SU-DHL-6 (cell line): ENCODE data around the gene ARNT2.

Source experiments
- H2AFZ ChIP-seq: fragments of 200-600 bp; sonication (generic); 2 replicates; pipeline ENCODE4 v1.6.1; 2014; ENCODE audit warnings: low read depth, mild to moderate bottlenecking, moderate library complexity, mixed read lengths, antibody characterized with exemption, low read length; ENCODE audit not compliant: severe bottlenecking
- H3F3A ChIP-seq: fragments of 200-600 bp; shearing (Covaris generic); 2 replicates; pipeline ENCODE4 v1.6.0; 2016; ENCODE audit warnings: antibody characterized with exemption, mild to moderate bottlenecking; ENCODE audit not compliant: insufficient read depth
- H3K27ac ChIP-seq: fragments of 200-600 bp; sonication (generic); 2 replicates; pipeline ENCODE4 v1.5.1; 2016; ENCODE audit warnings: low read depth, mild to moderate bottlenecking, low read length, moderate library complexity, mixed read lengths
- H3K27me3 ChIP-seq: fragments of 200-600 bp; sonication (generic), shearing (Covaris generic); 2 replicates; pipeline ENCODE4 v1.6.0; 2014; ENCODE audit warnings: mild to moderate bottlenecking, low read length
- H3K36me3 ChIP-seq: fragments of 200-600 bp; sonication (generic); 2 replicates; pipeline ENCODE4 v1.6.1; 2014; ENCODE audit warnings: mild to moderate bottlenecking, low read length, mixed read lengths
- H3K4me2 ChIP-seq: fragments of 300-600, 200-600 bp; shearing (Covaris generic), sonication (generic); 2 replicates; pipeline ENCODE4 v1.6.0; 2014; ENCODE audit warnings: low read length, low read depth, mild to moderate bottlenecking; ENCODE audit not compliant: poor library complexity, severe bottlenecking
- H3K4me3 ChIP-seq: fragments of 200-600 bp; sonication (generic); 2 replicates; pipeline ENCODE4 v1.5.1; 2014; ENCODE audit warnings: antibody characterized with exemption, low read length, mild to moderate bottlenecking, mixed read lengths; ENCODE audit not compliant: insufficient read depth, poor library complexity, severe bottlenecking
- H3K79me2 ChIP-seq: fragments of 200-600 bp; sonication (generic); 2 replicates; pipeline ENCODE4 v1.6.1; 2014; ENCODE audit warnings: mild to moderate bottlenecking, low read length, moderate library complexity; ENCODE audit not compliant: insufficient read depth
- H3K9ac ChIP-seq: fragments of 200-600 bp; sonication (generic); 2 replicates; pipeline ENCODE4 v1.7.0; 2014; ENCODE audit warnings: mild to moderate bottlenecking, low read length
- H3K9me2 ChIP-seq: fragments of 200-600 bp; sonication (generic); replicated peaks from 2 replicates; pipeline ENCODE4 v1.6.1; 2014; ENCODE audit warnings: low read length; ENCODE audit not compliant: insufficient read depth
- H3K9me3 ChIP-seq: fragments of 200-600 bp; sonication (generic); 2 replicates; pipeline ENCODE4 v1.6.1; 2014; ENCODE audit warnings: low read length, mixed read lengths; ENCODE audit not compliant: insufficient read depth
- H4K20me1 ChIP-seq: fragments of 200-600 bp; sonication (generic); 2 replicates; pipeline ENCODE4 v1.6.1; 2014; ENCODE audit warnings: low read depth, mild to moderate bottlenecking, antibody characterized with exemption, low read length, moderate library complexity, mixed read lengths
- EZH2phosphoT487 ChIP-seq: fragments of 200-600 bp; sonication (generic), shearing (Covaris generic); conservative IDR thresholded peaks from 2 replicates; pipeline ENCODE4 v1.6.1; 2018; ENCODE audit warnings: mild to moderate bottlenecking, antibody characterized with exemption, low read length, moderate library complexity, mixed read lengths
- TF ChIP-seq, protein P1 (sequence below): fragments of 200-600 bp; sonication (generic); IDR thresholded peaks from one replicate; pipeline ENCODE4 v1.5.1; 2017; ENCODE audit warnings: antibody characterized with exemption, mild to moderate bottlenecking, low read length, moderate library complexity; ENCODE audit not compliant: insufficient read depth, poor library complexity, severe bottlenecking

The ARNT2 gene

DNA sequence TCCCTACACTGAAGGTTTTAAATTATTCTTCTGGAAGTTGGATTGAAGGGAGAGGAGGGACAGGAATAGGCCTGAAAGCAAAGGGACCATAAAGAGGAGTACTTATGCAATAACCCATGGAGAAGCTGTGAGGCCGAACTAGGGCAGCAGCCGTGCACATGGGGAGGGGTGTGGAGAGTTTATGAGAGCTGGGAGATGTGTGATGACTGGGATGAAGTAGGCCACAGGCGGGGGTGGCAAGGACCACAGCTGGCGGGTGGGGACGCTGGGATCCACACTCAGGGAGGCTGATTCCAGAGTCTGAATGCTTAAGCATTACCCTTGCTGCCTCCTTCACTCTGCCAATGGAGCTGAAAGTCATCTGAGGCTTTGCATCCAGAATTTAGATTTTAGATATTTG, 123.8 kb downstream of the ARNT2 start:
- H3K27ac ChIP-seq = no peak overlapping the region
- TF ChIP-seq, protein P1, sequence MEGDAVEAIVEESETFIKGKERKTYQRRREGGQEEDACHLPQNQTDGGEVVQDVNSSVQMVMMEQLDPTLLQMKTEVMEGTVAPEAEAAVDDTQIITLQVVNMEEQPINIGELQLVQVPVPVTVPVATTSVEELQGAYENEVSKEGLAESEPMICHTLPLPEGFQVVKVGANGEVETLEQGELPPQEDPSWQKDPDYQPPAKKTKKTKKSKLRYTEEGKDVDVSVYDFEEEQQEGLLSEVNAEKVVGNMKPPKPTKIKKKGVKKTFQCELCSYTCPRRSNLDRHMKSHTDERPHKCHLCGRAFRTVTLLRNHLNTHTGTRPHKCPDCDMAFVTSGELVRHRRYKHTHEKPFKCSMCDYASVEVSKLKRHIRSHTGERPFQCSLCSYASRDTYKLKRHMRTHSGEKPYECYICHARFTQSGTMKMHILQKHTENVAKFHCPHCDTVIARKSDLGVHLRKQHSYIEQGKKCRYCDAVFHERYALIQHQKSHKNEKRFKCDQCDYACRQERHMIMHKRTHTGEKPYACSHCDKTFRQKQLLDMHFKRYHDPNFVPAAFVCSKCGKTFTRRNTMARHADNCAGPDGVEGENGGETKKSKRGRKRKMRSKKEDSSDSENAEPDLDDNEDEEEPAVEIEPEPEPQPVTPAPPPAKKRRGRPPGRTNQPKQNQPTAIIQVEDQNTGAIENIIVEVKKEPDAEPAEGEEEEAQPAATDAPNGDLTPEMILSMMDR = no peak
- no peak for TF ChIP-seq EZH2phosphoT487
- H3K79me2 ChIP-seq = no peaks in the 10 kb centered on the region
- H2AFZ ChIP-seq = no peak overlapping the region
- H3K36me3 ChIP-seq = no peaks in the 10 kb centered on the region
- H3K4me2 ChIP-seq = no peak overlapping the region
- H3F3A ChIP-seq = no peaks in the 10 kb centered on the region
- H3K9me2 ChIP-seq = no peaks in the 10 kb centered on the region
- H3K9ac ChIP-seq = no peak overlapping the region
- H3K9me3 ChIP-seq = no peaks in the 10 kb centered on the region
- no peak overlapping the region for H3K4me3 ChIP-seq
- H3K27me3 ChIP-seq = 0 out of 2 replicates have a peak, but pooled peaks cover 3% of the 10 kb centered on the region
- no peaks in the 10 kb centered on the region for H4K20me1 ChIP-seq

GRCh38 chr15:80530737-80531365, 126.7 kb downstream of the ARNT2 start:
- H2AFZ ChIP-seq = no peak overlapping the region
- no peak overlapping the region for H3K9ac ChIP-seq
- H3K27ac ChIP-seq = no peak overlapping the region
- H3K4me2 ChIP-seq = no peak overlapping the region
- no peaks in the 10 kb centered on the region for H3F3A ChIP-seq
- H3K9me3 ChIP-seq = no peaks in the 10 kb centered on the region
- H3K36me3 ChIP-seq = no peaks in the 10 kb centered on the region
- TF ChIP-seq EZH2phosphoT487 = no peak
- TF ChIP-seq, protein P1 = no peak
- H3K9me2 ChIP-seq = no peaks in the 10 kb centered on the region
- H3K79me2 ChIP-seq = no peaks in the 10 kb centered on the region
- H4K20me1 ChIP-seq = no peaks in the 10 kb centered on the region
- H3K4me3 ChIP-seq = no peak overlapping the region
- 0 out of 2 replicates have a peak, but pooled peaks cover 3% of the 10 kb centered on the region for H3K27me3 ChIP-seq

GRCh38 chr15:80531388-80531787, 127.2 kb downstream of the ARNT2 start:
- H3K27ac ChIP-seq = no peak overlapping the region
- H3K9ac ChIP-seq = no peak overlapping the region

More at GRCh38 chr15:80531388-80531787, 127.2 kb downstream of the ARNT2 start:
- H3K27me3 ChIP-seq = 0 out of 2 replicates have a peak, but pooled peaks cover 3% of the 10 kb centered on the region
- no peaks in the 10 kb centered on the region for H3K79me2 ChIP-seq
- H3K9me2 ChIP-seq = no peaks in the 10 kb centered on the region
- no peaks in the 10 kb centered on the region for H3K9me3 ChIP-seq
- no peak overlapping the region for H3K4me2 ChIP-seq
- no peaks in the 10 kb centered on the region for H3F3A ChIP-seq
- no peak overlapping the region for H3K4me3 ChIP-seq
- no peak overlapping the region for H2AFZ ChIP-seq
- no peaks in the 10 kb centered on the region for H3K36me3 ChIP-seq
- TF ChIP-seq, protein P1 = no peak
- no peak for TF ChIP-seq EZH2phosphoT487
- H4K20me1 ChIP-seq = no peaks in the 10 kb centered on the region
